Esophagus squamous epithelium (tissue), 4 donors: ENCODE data around the gene FAM174B.

Source experiments
- POLR2A ChIP-seq, 4 donors: fragments of 450-650 bp; IDR thresholded peaks; one replicate each; pipeline ENCODE4 v1.6.1; 2017; ENCODE audit warnings: antibody characterized with exemption in 4 of 4, mild to moderate bottlenecking in 4 of 4, moderate library complexity in 3 of 4
- TF ChIP-seq, protein P1 (sequence below), 6 experiments: fragments of 450-650 bp in 4 of 6; fragments of 200-600 bp in 2 of 6; sonication (generic) in 2 of 6; IDR thresholded peaks; one replicate each; pipeline ENCODE4 v1.5.1; 2016 to 2019; ENCODE audit warnings: antibody characterized with exemption in 6 of 6, mild to moderate bottlenecking in 4 of 6, moderate library complexity in 4 of 6

DNA sequence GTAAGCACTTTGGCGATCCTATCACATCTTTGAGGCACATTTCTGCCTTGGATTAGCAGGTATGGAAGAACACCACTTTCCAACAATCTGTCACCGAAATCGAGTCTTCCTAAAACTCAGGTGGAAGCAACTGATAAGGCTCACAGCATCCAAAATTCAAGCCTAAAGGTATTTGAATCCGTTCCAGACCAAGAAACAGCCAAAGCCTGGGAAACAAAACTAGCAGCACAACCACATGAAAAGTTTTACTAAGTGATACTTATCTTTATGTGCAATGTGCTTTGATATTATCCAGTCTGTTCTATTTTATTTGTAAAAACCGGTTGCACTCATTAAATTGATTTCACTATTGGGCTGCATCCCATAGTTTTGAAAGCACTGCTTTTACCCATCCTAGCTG, 40.5 kb upstream of the FAM174B start:
- TF ChIP-seq, protein P1, sequence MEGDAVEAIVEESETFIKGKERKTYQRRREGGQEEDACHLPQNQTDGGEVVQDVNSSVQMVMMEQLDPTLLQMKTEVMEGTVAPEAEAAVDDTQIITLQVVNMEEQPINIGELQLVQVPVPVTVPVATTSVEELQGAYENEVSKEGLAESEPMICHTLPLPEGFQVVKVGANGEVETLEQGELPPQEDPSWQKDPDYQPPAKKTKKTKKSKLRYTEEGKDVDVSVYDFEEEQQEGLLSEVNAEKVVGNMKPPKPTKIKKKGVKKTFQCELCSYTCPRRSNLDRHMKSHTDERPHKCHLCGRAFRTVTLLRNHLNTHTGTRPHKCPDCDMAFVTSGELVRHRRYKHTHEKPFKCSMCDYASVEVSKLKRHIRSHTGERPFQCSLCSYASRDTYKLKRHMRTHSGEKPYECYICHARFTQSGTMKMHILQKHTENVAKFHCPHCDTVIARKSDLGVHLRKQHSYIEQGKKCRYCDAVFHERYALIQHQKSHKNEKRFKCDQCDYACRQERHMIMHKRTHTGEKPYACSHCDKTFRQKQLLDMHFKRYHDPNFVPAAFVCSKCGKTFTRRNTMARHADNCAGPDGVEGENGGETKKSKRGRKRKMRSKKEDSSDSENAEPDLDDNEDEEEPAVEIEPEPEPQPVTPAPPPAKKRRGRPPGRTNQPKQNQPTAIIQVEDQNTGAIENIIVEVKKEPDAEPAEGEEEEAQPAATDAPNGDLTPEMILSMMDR (IDR thresholded peaks at IDR 0.05): no peak
- no peak for TF ChIP-seq POLR2A (IDR thresholded peaks at IDR 0.05)
